SK-N-MC (cell line): ENCODE results near the gene SGCE.

Source experiments
- DNase-seq: peaks from one replicate; pipeline ENCODE4 v3.0.0-alpha.2; 2011; ENCODE audit warnings: low read depth, low spot score
- H3K27ac ChIP-seq: fragments of 200-600 bp; sonication (generic); 2 replicates; pipeline ENCODE4 v1.5.1; 2016; ENCODE audit warnings: mixed run types
- H3K36me3 ChIP-seq: fragments of 200-600 bp; sonication (generic); 2 replicates; pipeline ENCODE4 v1.6.1; 2017; ENCODE audit warnings: antibody characterized with exemption, low read length, mixed read lengths; ENCODE audit not compliant: insufficient read depth
- H3K4me3 ChIP-seq: fragments of 200-600 bp; sonication (generic); 2 replicates; pipeline ENCODE4 v1.5.1; 2016
- H3K9ac ChIP-seq: fragments of 200-600 bp; sonication (generic); 2 replicates; pipeline ENCODE4 v1.8.0; 2017; ENCODE audit warnings: mixed run types, mixed read lengths; ENCODE audit not compliant: insufficient read length
- H3K9me3 ChIP-seq: fragments of 200-600 bp; sonication (generic); 2 replicates; pipeline ENCODE4 v1.6.1; 2017; ENCODE audit warnings: low read depth, mild to moderate bottlenecking, antibody characterized with exemption, low read length, moderate library complexity, mixed read lengths
- EZH2 ChIP-seq: fragments of 200-600 bp; sonication (generic); IDR thresholded peaks from one replicate; pipeline ENCODE4 v1.6.1; 2017; ENCODE audit warnings: antibody characterized with exemption
- FOXP2 ChIP-seq: optimal IDR thresholded peaks from 2 replicates; pipeline ENCODE3; 2011; ENCODE audit warnings: mild to moderate bottlenecking, moderate library complexity; ENCODE audit not compliant: insufficient read depth; ENCODE audit errors: extremely low read length, control extremely low read depth
- POLR2AphosphoS5 ChIP-seq: IDR thresholded peaks from 2 replicates; pipeline ENCODE4 v1.6.1; 2012; ENCODE audit warnings: mild to moderate bottlenecking, low read depth, low read length, borderline replicate concordance

SGCE gene

DNA sequence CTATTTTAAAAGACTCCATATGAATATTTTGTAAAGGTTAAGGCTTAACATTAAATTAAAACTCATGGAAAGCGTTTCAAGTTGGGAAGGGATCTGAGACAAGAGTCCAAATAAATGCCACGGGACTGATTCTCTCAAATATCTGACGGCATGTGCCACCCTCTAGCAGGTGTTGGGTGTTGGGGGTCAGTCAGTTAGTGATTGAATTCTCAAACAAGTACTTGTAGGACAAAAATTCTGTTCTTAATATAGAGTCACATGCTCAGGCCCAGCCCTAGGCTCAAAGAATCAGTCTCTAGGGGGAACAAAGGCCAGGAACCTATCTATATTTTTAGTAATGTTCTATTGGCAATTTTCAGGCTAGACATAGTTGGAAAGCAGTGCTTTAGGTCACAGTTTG lies 39.1 kb downstream of the SGCE start:
- Histone ChIP-seq H3K4me3 (no peak overlapping the region), H3K27ac (no peak overlapping the region), H3K9me3 (no peaks in the 10 kb centered on the region), H3K9ac (no peak overlapping the region), H3K36me3 (no peaks in the 10 kb centered on the region)
- no peak for TF ChIP-seq POLR2AphosphoS5
- no peak for DNase-seq

DNA sequence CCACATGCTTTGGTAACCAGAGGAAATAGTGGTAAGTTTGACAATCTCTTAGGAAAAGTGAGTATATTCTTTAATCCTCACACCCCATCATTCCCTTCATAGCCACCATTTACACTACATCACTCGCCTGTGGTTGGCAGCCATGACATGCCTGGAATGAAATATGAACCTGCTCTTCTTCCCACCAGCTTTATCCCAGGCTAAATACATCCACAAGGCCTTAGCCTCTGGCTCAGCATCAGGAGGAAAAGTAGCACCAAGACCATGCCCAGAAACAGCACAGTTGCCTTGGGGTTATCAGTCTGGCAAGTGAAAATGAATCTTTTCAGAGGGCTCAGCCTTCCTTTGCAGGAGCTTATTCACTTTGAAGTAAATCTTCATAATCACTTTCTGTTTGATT lies 40.3 kb downstream of the SGCE start:
- Histone ChIP-seq H3K27ac (no peak overlapping the region), H3K9ac (no peak overlapping the region), H3K36me3 (no peaks in the 10 kb centered on the region), H3K9me3 (no peaks in the 10 kb centered on the region), H3K4me3 (no peak overlapping the region)
- DNase-seq: no peak
- TF ChIP-seq EZH2: no peak
- TF ChIP-seq POLR2AphosphoS5: no peak
- TF ChIP-seq FOXP2: no peak

DNA sequence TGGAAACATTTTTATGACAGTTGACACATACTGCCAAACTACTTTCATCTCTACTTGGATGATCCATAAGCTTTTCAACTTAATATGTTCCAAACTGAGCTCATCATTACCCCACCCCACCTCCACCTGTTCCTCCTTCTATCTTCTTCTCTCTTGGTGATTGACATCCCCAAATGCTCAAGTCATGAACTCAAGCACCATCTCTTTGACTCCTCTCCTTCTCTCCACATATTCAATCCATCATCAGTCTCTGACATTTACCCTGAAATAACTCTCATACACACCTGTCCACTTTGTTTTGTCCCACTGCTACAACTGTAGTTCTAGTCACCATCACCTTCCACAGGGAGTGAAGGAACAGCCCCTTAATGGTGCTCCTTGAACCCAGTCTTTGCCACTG lies 43.3 kb downstream of the SGCE start:
- Histone ChIP-seq H3K9ac (no peak overlapping the region), H3K9me3 (no peaks in the 10 kb centered on the region), H3K27ac (no peak overlapping the region), H3K36me3 (no peaks in the 10 kb centered on the region), H3K4me3 (no peak overlapping the region)
- DNase-seq: no peak
- TF ChIP-seq FOXP2: no peak
- TF ChIP-seq EZH2: no peak
- no peak for TF ChIP-seq POLR2AphosphoS5

DNA sequence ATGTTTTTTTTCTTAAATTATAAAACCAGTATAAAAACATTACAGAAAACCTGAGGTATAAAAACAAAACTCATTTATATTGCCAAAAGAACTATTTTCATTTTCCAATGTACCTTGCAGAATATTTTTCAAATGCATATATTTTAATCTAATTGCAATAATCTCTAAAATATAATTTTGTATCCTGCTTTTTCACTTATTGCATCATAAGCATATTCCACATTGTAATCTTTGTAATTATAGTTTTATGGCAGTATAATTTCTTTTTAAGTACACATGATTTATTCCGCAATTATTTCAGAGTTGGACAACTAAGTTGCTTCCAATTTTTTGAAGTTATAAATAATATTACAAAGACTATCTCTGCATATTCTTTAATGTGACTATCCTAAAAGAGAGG lies 43.7 kb downstream of the SGCE start:
- no peak overlapping the region for H3K9ac ChIP-seq
- no peaks in the 10 kb centered on the region for H3K36me3 ChIP-seq
- no peak overlapping the region for H3K27ac ChIP-seq
- no peaks in the 10 kb centered on the region for H3K9me3 ChIP-seq
- TF ChIP-seq FOXP2 (no peak), POLR2AphosphoS5 (no peak), EZH2 (no peak)
- no peak for DNase-seq
- no peak overlapping the region for H3K4me3 ChIP-seq

DNA sequence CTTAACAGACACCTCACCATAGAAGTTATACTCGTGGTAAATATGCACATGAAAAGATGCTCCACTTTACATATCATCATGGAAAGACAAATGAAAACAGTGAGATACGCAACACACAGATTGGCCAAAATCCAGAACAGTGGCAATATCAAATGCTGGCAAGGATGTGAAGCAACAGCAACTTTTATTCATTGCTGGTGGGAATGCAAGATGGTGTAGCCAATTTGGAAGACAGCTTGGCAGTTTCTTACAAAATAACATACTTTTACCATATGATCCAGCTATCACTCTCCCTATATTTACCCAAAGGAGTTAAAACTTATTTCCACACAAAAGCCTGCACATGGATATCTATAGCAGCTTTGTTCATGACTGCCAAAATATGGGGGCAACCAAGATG lies 46.4 kb downstream of the SGCE start:
- no peaks in the 10 kb centered on the region; the same call in 1 of the 2 replicates for H3K9me3 ChIP-seq
- no peak for DNase-seq
- TF ChIP-seq POLR2AphosphoS5 (no peak), FOXP2 (no peak), EZH2 (no peak)
- H3K4me3 ChIP-seq: no peak overlapping the region
- no peaks in the 10 kb centered on the region for H3K36me3 ChIP-seq
- H3K27ac ChIP-seq: no peak overlapping the region
- no peak overlapping the region for H3K9ac ChIP-seq

DNA sequence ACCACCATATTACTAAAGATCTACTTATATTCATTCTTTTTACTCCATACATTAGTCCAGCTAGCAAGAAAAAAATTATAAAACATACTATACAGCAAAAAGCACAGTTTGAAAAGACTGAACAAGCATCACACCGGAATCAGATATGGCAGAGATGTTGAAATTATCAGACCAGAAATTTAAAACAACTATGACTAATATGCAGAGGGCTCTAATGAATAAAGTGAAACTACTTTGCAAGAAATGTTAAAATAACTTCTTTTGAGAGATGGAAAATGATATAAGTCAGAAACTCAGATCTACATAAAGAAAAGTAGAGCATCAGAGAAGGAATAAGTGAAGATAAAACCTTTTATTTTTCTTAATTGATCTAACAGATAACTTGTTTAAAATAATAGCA lies 50.9 kb downstream of the SGCE start:
- H3K27ac ChIP-seq: no peak overlapping the region
- H3K4me3 ChIP-seq: no peak overlapping the region
- no peak overlapping the region for H3K9ac ChIP-seq
- H3K36me3 ChIP-seq: no peaks in the 10 kb centered on the region
- H3K9me3 ChIP-seq: no peaks in the 10 kb centered on the region; the same call in 1 of the 2 replicates
- TF ChIP-seq FOXP2 (no peak), POLR2AphosphoS5 (no peak), EZH2 (no peak)
- no peak for DNase-seq

DNA sequence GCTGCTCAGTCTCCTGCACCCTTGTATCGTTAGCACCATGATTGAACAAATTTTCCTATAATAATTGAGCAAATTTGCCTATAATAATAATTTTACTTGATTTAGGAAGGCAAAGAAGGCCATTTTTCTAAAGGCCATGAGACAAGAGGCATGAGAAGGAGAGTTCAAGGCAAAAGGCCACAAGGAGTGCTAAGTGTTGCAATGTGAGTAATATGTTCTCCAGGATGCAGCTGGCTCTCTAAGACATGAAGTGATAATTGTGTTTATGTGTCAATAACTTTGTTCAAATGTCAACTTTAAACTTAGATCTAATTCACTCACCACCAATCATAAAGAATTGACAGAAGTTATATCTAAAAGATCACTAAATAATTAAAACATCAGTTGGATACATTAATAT lies 53.8 kb downstream of the SGCE start:
- Histone ChIP-seq H3K36me3 (no peaks in the 10 kb centered on the region), H3K27ac (no peak overlapping the region), H3K4me3 (no peak overlapping the region), H3K9ac (no peak overlapping the region), H3K9me3 (no peaks in the 10 kb centered on the region; the same call in 1 of the 2 replicates)
- no peak for DNase-seq
- TF ChIP-seq POLR2AphosphoS5: no peak
- no peak for TF ChIP-seq FOXP2
- TF ChIP-seq EZH2: no peak

DNA sequence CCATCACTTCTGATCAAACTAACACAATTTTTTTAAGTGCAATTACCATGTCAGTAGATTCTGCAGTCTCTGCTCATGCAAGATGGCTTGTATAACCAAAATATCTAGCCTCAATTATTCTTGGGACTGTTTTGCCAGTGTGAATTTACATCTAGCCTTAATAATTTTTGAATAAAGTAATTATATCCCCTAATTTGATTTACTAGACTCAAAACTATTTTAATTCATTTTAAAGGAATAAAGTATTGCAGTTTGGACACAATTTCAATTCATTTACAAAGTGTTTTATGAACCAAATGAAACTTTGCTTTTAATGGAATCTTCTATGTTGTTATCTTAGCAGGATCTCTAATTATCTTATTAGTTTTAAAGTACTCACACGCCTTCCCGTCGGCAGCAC lies 55.7 kb downstream of the SGCE start:
- Histone ChIP-seq H3K27ac (no peak overlapping the region), H3K4me3 (no peak overlapping the region), H3K9me3 (no peaks in the 10 kb centered on the region), H3K36me3 (no peaks in the 10 kb centered on the region), H3K9ac (no peak overlapping the region)
- no peak for DNase-seq
- no peak for TF ChIP-seq FOXP2
- no peak for TF ChIP-seq POLR2AphosphoS5
- TF ChIP-seq EZH2: no peak

DNA sequence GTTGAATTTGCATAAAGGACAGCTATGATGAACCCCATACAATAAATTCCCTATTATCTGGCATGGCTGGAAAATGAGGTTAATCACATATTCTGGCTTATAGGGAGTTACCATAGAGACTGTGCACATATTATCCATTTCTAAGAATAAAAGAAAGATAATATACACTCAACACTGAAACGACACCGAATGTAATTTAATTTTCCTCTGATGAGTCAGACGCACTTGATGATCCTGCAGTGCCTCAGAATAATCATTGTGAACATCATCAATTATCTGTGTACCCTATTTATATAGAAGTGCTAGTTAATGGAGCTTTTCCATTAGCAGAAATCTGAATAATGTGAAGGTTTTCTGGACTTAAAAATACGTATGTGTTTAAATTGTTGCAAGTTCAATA lies 60.2 kb downstream of the SGCE start:
- no peak for TF ChIP-seq EZH2
- TF ChIP-seq FOXP2: no peak
- TF ChIP-seq POLR2AphosphoS5: no peak
- Histone ChIP-seq H3K9ac (no peak overlapping the region), H3K36me3 (no peaks in the 10 kb centered on the region), H3K9me3 (no peaks in the 10 kb centered on the region), H3K4me3 (no peak overlapping the region), H3K27ac (no peak overlapping the region)
- DNase-seq: no peak
